ENCODE measurements around the gene VDR.

DNA sequence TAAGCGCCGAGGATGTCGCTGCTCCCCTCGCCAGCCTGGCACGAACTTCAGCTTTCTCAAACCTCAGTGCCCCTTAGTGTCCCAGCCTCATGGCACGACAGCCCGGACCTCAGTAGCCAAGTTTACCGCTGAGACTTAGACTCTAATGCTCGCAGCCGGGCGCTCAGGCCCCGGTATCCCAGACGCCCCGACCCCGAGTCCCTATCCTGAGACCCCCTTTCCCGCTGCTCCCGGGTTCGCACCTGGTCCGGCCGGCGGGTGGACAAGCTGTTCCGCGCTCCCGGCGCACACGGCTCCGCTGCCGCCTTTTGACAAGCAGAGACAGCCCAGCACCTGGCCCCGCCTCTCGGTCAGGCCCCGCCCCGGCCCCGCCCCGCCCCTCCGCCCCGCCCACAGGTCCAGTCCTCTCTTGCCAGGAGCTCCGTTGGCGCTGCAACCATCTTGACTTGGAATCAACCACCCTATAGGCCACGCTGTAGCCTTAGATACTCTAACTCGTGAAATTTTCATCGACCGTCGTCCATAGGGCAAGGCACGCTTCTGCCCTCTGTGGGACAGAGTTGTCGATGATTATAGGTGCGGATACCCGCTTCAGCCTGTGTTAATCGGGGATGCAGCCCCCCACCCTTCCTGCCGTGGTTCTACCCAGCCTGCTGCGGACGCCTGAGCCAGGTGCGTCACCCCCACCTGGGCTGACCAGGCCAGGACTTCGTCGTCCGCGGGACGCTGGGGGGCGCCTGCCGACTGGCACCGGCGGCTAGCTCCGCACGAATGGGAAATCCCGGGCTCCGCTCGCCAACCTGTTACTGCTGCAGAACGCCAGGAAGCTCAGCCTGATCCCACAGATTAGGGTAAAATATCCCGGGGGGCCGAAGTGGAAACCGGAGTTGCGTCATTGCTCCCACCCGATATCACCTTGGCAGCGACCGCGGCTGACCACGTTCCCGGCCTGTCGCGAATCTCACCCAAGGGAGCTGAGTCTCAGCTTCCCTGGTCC lies at the start of gene VDR:
- TF ChIP-seq CTCF (IDR thresholded peaks at IDR 0.05) = peak in 5 of 6 experiments; percentile 19 to 59 (median 49)
- TF ChIP-seq POLR2A (IDR thresholded peaks at IDR 0.05) = peak in 1 of 2 donors; percentile 73
